IPS DF 19.7 (cell line): Measurements from ENCODE around the gene DBP.
"Not testable (repeated sequence)": the region's sequence is repeated elsewhere in the genome, so short reads cannot be mapped to it uniquely, and the experiment has no call there.

Experiments
- DNase-seq: peaks from one replicate; pipeline ENCODE4 v3.0.0-alpha.2; 2013; ENCODE audit warnings: low read depth, low spot score

The DBP gene

GRCh38 chr19:48639483-48640375 is 2.5 kb upstream of the DBP start:
- no peak for DNase-seq

GRCh38 chr19:48638831-48639381 is 1.7 kb upstream of the DBP start:
- no peak for DNase-seq

- DNase-seq = no peak
Observed at GRCh38 chr19:48637948-48638830, 1.0 kb upstream of the DBP start.

- no peak for DNase-seq
Observed at GRCh38 chr19:48637449-48637947, 319 bp upstream of the DBP start.

GRCh38 chr19:48635966-48636858 is 967 bp downstream of the DBP start:
- no peak for DNase-seq

GRCh38 chr19:48635263-48635965 is 1.8 kb downstream of the DBP start:
- no peak for DNase-seq

- no peak for DNase-seq
Observed at GRCh38 chr19:48634424-48635262, 2.5 kb downstream of the DBP start.

GRCh38 chr19:48634036-48634342 is 3.2 kb downstream of the DBP start:
- no peak for DNase-seq

GRCh38 chr19:48633148-48634035 is 3.8 kb downstream of the DBP start:
- DNase-seq = no peak

- no peak for DNase-seq
Observed at GRCh38 chr19:48632692-48633147, 4.5 kb downstream of the DBP start.

GRCh38 chr19:48632286-48632685 is 4.9 kb downstream of the DBP start:
- not testable (repeated sequence) for DNase-seq

GRCh38 chr19:48631225-48631624 is 6.0 kb downstream of the DBP start:
- no peak for DNase-seq

GRCh38 chr19:48630296-48631063 is 6.7 kb downstream of the DBP start:
- no peak for DNase-seq

- no peak for DNase-seq
Observed at GRCh38 chr19:48629599-48630295, 7.4 kb downstream of the DBP start.

GRCh38 chr19:48629297-48629598 is 7.9 kb downstream of the DBP start:
- DNase-seq = no peak

GRCh38 chr19:48628486-48629296 is 8.5 kb downstream of the DBP start:
- DNase-seq = no peak
